K562 (cell line): ENCODE data around the gene NBEAL1. TPM values are rescaled to one million over a fixed set of nuclear protein-coding genes. Genes with fewer than 3 reads are reported as not detected.

ENCODE experiments used
- CREB3L1 ChIP-seq: fragments of 450-650 bp; IDR thresholded peaks from 2 replicates; pipeline ENCODE4 v1.6.1; 2014; ENCODE audit warnings: low read depth, mild to moderate bottlenecking, moderate library complexity, borderline replicate concordance
- EP400 ChIP-seq: fragments of 450-650 bp; IDR thresholded peaks from 2 replicates; pipeline ENCODE4 v1.6.1; 2017; ENCODE audit warnings: antibody characterized with exemption, mild to moderate bottlenecking, moderate library complexity
- ILF3 ChIP-seq: fragments of 450-650 bp; IDR thresholded peaks from 2 replicates; pipeline ENCODE4 v1.6.1; 2018; ENCODE audit warnings: antibody characterized with exemption, mild to moderate bottlenecking, moderate library complexity, borderline replicate concordance
- OTX1 ChIP-seq: fragments of 450-650 bp; formaldehyde crosslinking; IDR thresholded peaks from 2 replicates; pipeline ENCODE4 v1.4.0; 2022; ENCODE audit warnings: mild to moderate bottlenecking
- POLR2A ChIP-seq: fragments of 450-650 bp; conservative IDR thresholded peaks from 2 replicates; pipeline ENCODE4 v1.6.1; 2016
- POLR2AphosphoS2 ChIP-seq: IDR thresholded peaks from 2 replicates; pipeline ENCODE4 v1.6.1; 2012; ENCODE audit warnings: low read length, improper control_type of control experiment
- POLR2G ChIP-seq: fragments of 200-400 bp; formaldehyde crosslinking; IDR thresholded peaks from 2 replicates; pipeline ENCODE4 v1.6.1; 2017; ENCODE audit warnings: low read depth, mild to moderate bottlenecking, antibody characterized with exemption, low read length, moderate library complexity
- RBBP5 ChIP-seq: fragments of 200-600 bp; sonication (generic); IDR thresholded peaks from 2 replicates; pipeline ENCODE4 v1.6.1; 2012; ENCODE audit warnings: borderline replicate concordance, mild to moderate bottlenecking, low read length, control low read depth, inconsistent platforms; ENCODE audit not compliant: insufficient read depth, poor library complexity, severe bottlenecking
- RBM34 ChIP-seq: fragments of 200-400 bp; formaldehyde crosslinking; IDR thresholded peaks from 2 replicates; pipeline ENCODE4 v1.6.1; 2018; ENCODE audit warnings: low read length, borderline replicate concordance; ENCODE audit not compliant: insufficient read depth
- SMAD4 ChIP-seq: fragments of 250-450 bp; sonication (Bioruptor Pico); conservative IDR thresholded peaks from 2 replicates; pipeline ENCODE4 v1.8.0; 2021; ENCODE audit warnings: inconsistent platforms, mild to moderate bottlenecking, moderate library complexity
- SPI1 ChIP-seq: IDR thresholded peaks from 2 replicates; pipeline ENCODE4 v1.6.1; 2011; ENCODE audit warnings: low read depth, low read length, control low read depth, borderline replicate concordance
- USF1 ChIP-seq: sonication (generic); formaldehyde crosslinking; IDR thresholded peaks from 2 replicates; pipeline ENCODE4 v1.9.0; 2022; ENCODE audit warnings: mild to moderate bottlenecking, missing genetic modification reagents
- polyA plus RNA-seq, 8 experiments: library from polyadenylated mRNA; depleted of rRNA in 4 of 8; stranded (reverse) in 5 of 8; unstranded in 3 of 8; fragments of >200 nt; fragmentation: Nextera tagmentation in 2 of 8; fragmentation: Illumina TruSeq in 1 of 8; extraction: Ambion mirVana in 2 of 8; extraction: Trizol in 1 of 8; gene quantifications; 2 replicates each; pipeline versions ENCODE4 v1.2.1 to v1.2.3, GENCODE V29; 2011 to 2014; ENCODE audit warnings: inconsistent platforms in 1 of 8, missing spikeins in 1 of 8
- total RNA-seq, 7 experiments: library from RNA; depleted of rRNA in 6 of 7; stranded (reverse); fragments of >200 nt in 6 of 7; fragmentation: Illumina TruSeq in 2 of 7; extraction: Trizol in 2 of 7; gene quantifications; 2 replicates each; pipeline versions ENCODE4 v1.2.1 to v1.2.3, GENCODE V29; 2011 to 2021; ENCODE audit warnings: low replicate concordance in 1 of 7
- TF ChIP-seq, protein P1 (sequence below), 2 experiments: fragments of 450-650 bp; conservative IDR thresholded peaks; 2 replicates each; pipeline ENCODE4 v1.6.1; 2017; ENCODE audit warnings: mild to moderate bottlenecking in 2 of 2, moderate library complexity in 2 of 2

NBEAL1 gene
- total and polyA plus RNA-seq, 9 of the 15 experiments (the other 6 are each of a cell fraction or from before 2014, with no cell fraction given): 2.1 to 13.5 (median 7.3) TPM

GRCh38 chr2:203014456-203015199 is at the start of gene NBEAL1 (continued):
- TF ChIP-seq EP400 (peak; percentile 43; the same call in 1 of the 2 replicates), USF1 (CRISPR knock-in tag) (no peak), POLR2AphosphoS2 (peak; percentile 39; the same call in 1 of the 2 replicates), CREB3L1 (no peak), SPI1 (no peak), RBBP5 (peak; percentile 53), ILF3 (no peak), OTX1 (CRISPR knock-in tag) (peak; percentile 63; the same call in 1 of the 2 replicates), RBM34 (no peak), POLR2G (peak; percentile 87), POLR2A (peak; percentile 72), SMAD4 (CRISPR knock-in tag) (peak; percentile 18; the same call in 1 of the 2 replicates)
- TF ChIP-seq, protein P1, sequence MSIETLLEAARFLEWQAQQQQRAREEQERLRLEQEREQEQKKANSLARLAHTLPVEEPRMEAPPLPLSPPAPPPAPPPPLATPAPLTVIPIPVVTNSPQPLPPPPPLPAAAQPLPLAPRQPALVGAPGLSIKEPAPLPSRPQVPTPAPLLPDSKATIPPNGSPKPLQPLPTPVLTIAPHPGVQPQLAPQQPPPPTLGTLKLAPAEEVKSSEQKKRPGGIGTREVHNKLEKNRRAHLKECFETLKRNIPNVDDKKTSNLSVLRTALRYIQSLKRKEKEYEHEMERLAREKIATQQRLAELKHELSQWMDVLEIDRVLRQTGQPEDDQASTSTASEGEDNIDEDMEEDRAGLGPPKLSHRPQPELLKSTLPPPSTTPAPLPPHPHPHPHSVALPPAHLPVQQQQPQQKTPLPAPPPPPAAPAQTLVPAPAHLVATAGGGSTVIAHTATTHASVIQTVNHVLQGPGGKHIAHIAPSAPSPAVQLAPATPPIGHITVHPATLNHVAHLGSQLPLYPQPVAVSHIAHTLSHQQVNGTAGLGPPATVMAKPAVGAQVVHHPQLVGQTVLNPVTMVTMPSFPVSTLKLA (conservative IDR thresholded peaks at IDR 0.05): peak; percentile 42 to 58; a peak in 1 of 4 replicates
- TF ChIP-seq, all 486 proteins: peak for 72
